BLaER1 treated with 17β-estradiol and CSF1 and Interleukin-3, amounts not matched to agents 10 nM and 100 nM (cell line): ENCODE results near the gene BSG.

ENCODE experiments used
- H3K27ac ChIP-seq, 11 experiments: shearing (Covaris generic); formaldehyde crosslinking; 2 replicates each; pipeline ENCODE4 v1.8.1; 2022
- H3K27me3 ChIP-seq, 11 experiments: shearing (Covaris generic); formaldehyde crosslinking; 2 replicates each; pipeline ENCODE4 v1.8.1; 2022
- H3K36me3 ChIP-seq, 11 experiments: shearing (Covaris generic); formaldehyde crosslinking; 2 replicates each; pipeline ENCODE4 v1.8.1; 2022
- H3K4me1 ChIP-seq, 10 experiments: shearing (Covaris generic); formaldehyde crosslinking; 2 replicates each; pipeline ENCODE4 v1.8.1; 2022
- H3K4me2 ChIP-seq, 11 experiments: shearing (Covaris generic); formaldehyde crosslinking; 2 replicates each; pipeline ENCODE4 v1.8.1; 2022
- H3K4me3 ChIP-seq, 10 experiments: shearing (Covaris generic); formaldehyde crosslinking; 2 replicates each; pipeline ENCODE4 v1.8.1; 2022
- H3K9ac ChIP-seq, 11 experiments: shearing (Covaris generic); formaldehyde crosslinking; 2 replicates each; pipeline ENCODE4 v1.8.1; 2022
- H3K9me3 ChIP-seq, 11 experiments: shearing (Covaris generic); formaldehyde crosslinking; replicated peaks in 1 of 11; 2 replicates each; pipeline ENCODE4 v1.8.1; 2022
- H4K20me1 ChIP-seq, 11 experiments: shearing (Covaris generic); formaldehyde crosslinking; 2 replicates each; pipeline ENCODE4 v1.8.1; 2022
- Cebpa-rat ChIP-seq, 11 experiments: shearing (Covaris generic); IDR thresholded peaks; 2 replicates each; pipeline ENCODE4 v1.8.1; 2022

BSG gene

DNA sequence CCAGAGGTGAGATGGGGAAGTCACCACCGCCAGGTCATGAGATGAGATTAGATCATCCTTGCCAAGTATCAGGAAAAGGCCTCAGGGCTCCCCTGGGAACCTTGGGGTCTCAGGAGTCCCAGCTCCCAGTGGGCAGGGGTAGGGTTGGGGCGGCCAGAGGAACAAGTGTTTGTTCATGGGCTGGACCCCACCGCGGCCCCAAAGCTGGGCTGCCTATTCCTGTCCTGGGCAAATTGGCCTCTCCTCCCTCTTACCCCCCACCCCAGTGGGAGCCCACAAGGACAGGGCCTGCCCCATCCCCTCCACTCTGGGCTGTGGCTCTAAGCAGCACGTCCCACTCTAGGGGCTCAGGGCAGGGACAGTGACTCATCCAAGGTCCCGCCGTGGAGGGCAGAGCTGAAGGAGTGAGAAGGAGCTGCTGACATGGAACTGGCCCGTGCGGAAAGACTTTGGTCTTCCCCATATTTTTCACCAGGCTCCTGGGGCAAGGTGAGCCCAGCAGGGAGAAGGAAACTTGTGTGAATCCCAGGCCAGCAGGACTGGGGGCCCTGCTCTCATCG lies 13.2 kb downstream of the BSG start:
- no peaks in the 10 kb centered on the region; a peak in 1 of 22 replicates for H3K9me3 ChIP-seq
- TF ChIP-seq Cebpa-rat (IDR thresholded peaks at IDR 0.05) = no peak

DNA sequence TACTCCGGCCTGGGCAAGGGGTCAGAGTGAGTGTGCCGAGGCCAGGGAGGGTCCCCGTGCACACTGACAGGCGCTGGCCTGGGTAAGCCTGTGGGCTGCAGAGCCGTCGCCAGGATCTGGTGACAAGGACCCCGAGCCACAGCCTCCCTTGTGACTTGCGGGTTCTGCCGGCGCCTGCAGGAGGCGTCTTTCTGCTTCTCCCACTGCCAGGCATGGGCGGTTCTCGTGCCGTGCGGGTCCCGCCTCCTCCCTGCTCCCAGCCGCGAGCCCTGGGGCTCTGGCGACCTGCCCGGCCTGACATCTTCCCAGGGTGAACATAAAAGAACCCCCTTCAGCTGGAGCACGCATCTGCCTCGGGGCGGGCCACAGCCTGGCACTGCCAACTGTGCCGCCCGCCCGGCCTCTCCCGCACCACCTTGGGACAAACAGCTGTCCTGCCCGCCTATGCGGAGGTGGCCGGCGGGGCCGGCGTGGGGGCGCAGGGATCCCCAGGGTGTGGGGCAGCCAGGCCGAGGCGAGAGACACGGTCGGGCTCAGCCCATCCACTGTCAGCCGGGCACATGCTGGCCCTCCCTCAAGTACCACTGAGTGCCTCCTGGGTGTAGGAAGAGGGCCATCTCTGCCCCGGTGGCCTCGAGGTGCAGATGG lies 15.8 kb downstream of the BSG start:
- Histone ChIP-seq H4K20me1 (peaks cover 11 to 94% (median 80%) of the 10 kb centered on the region in 11 experiments; a peak in 21 of 22 replicates), H3K27ac (no peak overlapping the region), H3K9me3 (no peaks in the 10 kb centered on the region; a peak in 1 of 22 replicates), H3K4me2 (peak overlapping the region; percentile 33 to 84 (median 65)), H3K4me3 (peak overlapping the region in 1 of 10 experiments; percentile 1; a peak in 3 of 20 replicates), H3K27me3 (peaks cover 53 to 70% (median 57%) of the 10 kb centered on the region in 11 experiments), H3K9ac (0 out of 22 replicates have a peak overlapping the region, but pooled peaks of 1 of the 11 experiments have one; percentile 5), H3K36me3 (peaks cover under 1 to 10% (median 6%) of the 10 kb centered on the region in 11 experiments; a peak in 17 of 22 replicates), H3K4me1 (peaks cover 9 to 33% (median 17%) of the 10 kb centered on the region in 10 experiments; a peak in 19 of 20 replicates)
- no peak for TF ChIP-seq Cebpa-rat (IDR thresholded peaks at IDR 0.05)

More for the DNA sequence above, 13.2 kb downstream of the BSG start:
- Histone ChIP-seq H3K4me1 (peaks cover 9 to 26% (median 17%) of the 10 kb centered on the region in 10 experiments; a peak in 19 of 20 replicates), H3K27ac (no peak overlapping the region), H3K36me3 (peaks cover 23 to 33% (median 29%) of the 10 kb centered on the region in 11 experiments), H3K9ac (no peak overlapping the region), H4K20me1 (peaks cover 34 to 92% (median 78%) of the 10 kb centered on the region in 11 experiments), H3K4me3 (no peak overlapping the region), H3K27me3 (peaks cover 27 to 44% (median 32%) of the 10 kb centered on the region in 11 experiments), H3K4me2 (no peak overlapping the region)

DNA sequence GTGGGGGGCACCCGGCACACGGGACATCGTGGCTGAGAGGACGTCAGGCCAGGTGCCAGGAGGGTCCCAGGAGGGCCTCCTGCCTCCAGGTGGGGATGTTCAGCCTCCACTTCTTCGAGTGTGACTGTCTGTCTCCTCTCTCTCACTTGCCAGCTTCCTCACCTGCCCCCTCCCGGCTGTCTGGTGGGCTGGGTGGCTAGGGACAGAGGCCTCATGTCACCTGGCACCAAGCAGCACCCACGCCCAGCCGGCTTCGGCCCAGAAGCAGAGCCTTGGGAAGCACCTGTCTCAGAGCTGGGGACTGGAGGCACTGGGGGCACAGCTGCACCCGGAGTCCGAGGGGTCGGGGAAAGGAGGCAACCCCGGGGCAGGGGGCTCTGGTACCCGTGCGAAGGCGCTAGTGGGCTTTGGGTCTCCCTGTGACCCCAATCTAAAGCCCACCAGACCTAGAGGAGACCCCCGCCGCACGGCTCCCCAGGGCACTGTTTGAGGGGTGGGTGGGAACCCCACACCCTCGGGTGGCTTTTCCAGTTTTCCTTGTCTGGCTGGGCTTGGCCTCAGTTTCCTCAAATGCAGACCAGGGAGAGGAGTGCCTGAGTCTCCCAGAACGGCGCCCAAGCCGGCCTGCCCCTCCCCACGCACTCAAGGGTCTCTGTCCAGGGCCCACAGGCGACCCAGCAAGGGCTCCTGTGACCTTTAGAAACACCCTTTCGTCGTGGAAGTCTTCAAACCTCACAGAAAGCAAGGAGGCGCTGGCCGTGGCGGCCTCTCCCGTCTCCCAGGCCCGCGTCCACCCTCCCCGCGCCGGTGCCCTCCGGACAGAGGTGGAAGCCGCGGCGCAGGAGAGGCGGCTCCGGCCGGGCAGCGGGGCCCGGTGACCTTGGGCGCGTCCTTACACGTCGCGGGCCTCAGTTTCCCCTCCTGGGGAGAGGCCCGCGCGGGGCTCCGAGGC lies 16.6 kb downstream of the BSG start:
- peaks cover 9 to 39% (median 19%) of the 10 kb centered on the region in 10 experiments; a peak in 19 of 20 replicates for H3K4me1 ChIP-seq
- H3K27ac ChIP-seq = no peak overlapping the region

DNA sequence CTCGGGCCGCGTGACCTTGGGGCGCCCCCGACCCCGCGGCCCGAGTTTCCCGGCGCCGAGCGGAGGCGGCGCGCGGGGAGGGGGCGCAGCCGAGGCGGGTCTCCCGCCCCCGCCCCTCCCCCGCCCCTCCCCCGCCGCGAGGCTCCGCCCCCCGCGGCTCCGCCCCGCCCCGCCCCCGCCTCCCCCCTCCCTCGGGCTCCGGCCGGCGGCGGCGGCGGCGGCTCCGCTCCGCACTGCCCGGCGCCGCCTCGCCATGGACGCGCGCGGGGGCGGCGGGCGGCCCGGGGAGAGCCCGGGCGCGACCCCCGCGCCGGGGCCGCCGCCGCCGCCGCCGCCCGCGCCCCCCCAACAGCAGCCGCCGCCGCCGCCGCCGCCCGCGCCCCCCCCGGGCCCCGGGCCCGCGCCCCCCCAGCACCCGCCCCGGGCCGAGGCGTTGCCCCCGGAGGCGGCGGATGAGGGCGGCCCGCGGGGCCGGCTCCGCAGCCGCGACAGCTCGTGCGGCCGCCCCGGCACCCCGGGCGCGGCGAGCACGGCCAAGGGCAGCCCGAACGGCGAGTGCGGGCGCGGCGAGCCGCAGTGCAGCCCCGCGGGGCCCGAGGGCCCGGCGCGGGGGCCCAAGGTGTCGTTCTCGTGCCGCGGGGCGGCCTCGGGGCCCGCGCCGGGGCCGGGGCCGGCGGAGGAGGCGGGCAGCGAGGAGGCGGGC lies 17.4 kb downstream of the BSG start, which contains the start of gene HCN2:
TSS of gene HCN2 (plus strand) at position 189 of the 703 bp plus-strand sequence. CDS start at position 254, 65 bp downstream.
- Histone ChIP-seq H3K9ac (0 out of 22 replicates have a peak within 1 kb of the TSS, but pooled peaks of 1 of the 11 experiments have one; percentile 5), H3K36me3 (no peaks in the 10 kb centered on the region), H3K27ac (no peak within 1 kb of the TSS), H3K9me3 (no peaks in the 10 kb centered on the region; a peak in 1 of 22 replicates), H3K4me2 (peak within 1 kb of the TSS in 6 of 11 experiments; percentile 39 to 74 (median 68); a peak in 12 of 22 replicates), H3K4me1 (peaks cover 9 to 36% (median 15%) of the 10 kb centered on the region in 10 experiments; a peak in 19 of 20 replicates), H3K4me3 (no peak within 1 kb of the TSS), H4K20me1 (peaks cover 0 to 89% (median 77%) of the 10 kb centered on the region in 11 experiments; a peak in 20 of 22 replicates), H3K27me3 (peaks cover 68 to 86% (median 74%) of the 10 kb centered on the region in 11 experiments)
- TF ChIP-seq Cebpa-rat (IDR thresholded peaks at IDR 0.05) = no peak

More for the DNA sequence above, 16.6 kb downstream of the BSG start:
- 0 out of 22 replicates have a peak overlapping the region, but pooled peaks of 1 of the 11 experiments have one; percentile 5 for H3K9ac ChIP-seq
- no peak overlapping the region; a peak in 1 of 20 replicates for H3K4me3 ChIP-seq
- TF ChIP-seq Cebpa-rat (IDR thresholded peaks at IDR 0.05) = no peak
- peaks cover 61 to 78% (median 65%) of the 10 kb centered on the region in 11 experiments for H3K27me3 ChIP-seq
- H3K9me3 ChIP-seq = no peaks in the 10 kb centered on the region; a peak in 1 of 22 replicates
- H3K4me2 ChIP-seq = peak overlapping the region in 10 of 11 experiments; percentile 33 to 84 (median 62); a peak in 18 of 22 replicates
- 0 out of 22 replicates have a peak, but pooled peaks cover 0 to 2% (median 0%) of the 10 kb centered on the region in 11 experiments for H3K36me3 ChIP-seq
- peaks cover 3 to 94% (median 80%) of the 10 kb centered on the region in 11 experiments; a peak in 21 of 22 replicates for H4K20me1 ChIP-seq

DNA sequence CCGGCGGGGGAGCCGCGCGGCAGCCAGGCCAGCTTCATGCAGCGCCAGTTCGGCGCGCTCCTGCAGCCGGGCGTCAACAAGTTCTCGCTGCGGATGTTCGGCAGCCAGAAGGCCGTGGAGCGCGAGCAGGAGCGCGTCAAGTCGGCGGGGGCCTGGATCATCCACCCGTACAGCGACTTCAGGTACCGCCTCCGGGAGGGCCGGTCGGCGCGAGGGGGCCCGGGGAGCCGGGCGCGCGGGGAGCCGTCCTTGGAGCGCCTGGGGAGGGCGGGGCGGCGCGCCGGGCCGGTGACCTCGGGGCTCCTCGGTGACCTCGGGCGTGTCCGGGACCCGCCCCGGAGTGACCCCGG lies 18.0 kb downstream of the BSG start:
- no peak overlapping the region for H3K4me3 ChIP-seq
- peaks cover 68 to 91% (median 79%) of the 10 kb centered on the region in 11 experiments for H3K27me3 ChIP-seq
- peaks cover 0 to 88% (median 74%) of the 10 kb centered on the region in 11 experiments; a peak in 19 of 22 replicates for H4K20me1 ChIP-seq
- H3K27ac ChIP-seq = no peak overlapping the region
- H3K4me1 ChIP-seq = peaks cover 9 to 34% (median 15%) of the 10 kb centered on the region in 10 experiments; a peak in 19 of 20 replicates
- no peak for TF ChIP-seq Cebpa-rat (IDR thresholded peaks at IDR 0.05)
- H3K4me2 ChIP-seq = no peak overlapping the region
- H3K9ac ChIP-seq = no peak overlapping the region
- H3K9me3 ChIP-seq = no peaks in the 10 kb centered on the region; a peak in 1 of 22 replicates
- no peaks in the 10 kb centered on the region for H3K36me3 ChIP-seq

DNA sequence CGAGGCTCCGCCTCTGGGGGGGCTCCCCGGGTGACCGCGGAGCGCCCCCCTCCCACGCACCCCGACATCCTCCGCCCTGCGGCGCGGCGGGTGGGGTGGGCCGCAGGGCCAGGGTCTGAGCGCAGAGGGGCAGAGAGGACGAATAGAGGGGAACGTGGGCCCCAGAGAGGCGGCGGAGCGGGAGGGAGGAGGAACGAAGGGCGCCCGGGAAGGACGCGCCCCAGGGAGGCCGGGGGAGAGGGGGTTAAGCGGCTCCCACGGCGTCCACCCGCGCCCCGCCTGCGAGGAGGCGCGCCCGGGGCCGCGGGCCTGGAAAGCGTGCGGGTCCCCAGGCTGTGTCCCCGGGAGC lies 18.3 kb downstream of the BSG start:
- H3K4me2 ChIP-seq = no peak overlapping the region
- peaks cover 0 to 88% (median 70%) of the 10 kb centered on the region in 11 experiments; a peak in 19 of 22 replicates for H4K20me1 ChIP-seq
- H3K27me3 ChIP-seq = peaks cover 68 to 95% (median 83%) of the 10 kb centered on the region in 11 experiments
- H3K36me3 ChIP-seq = no peaks in the 10 kb centered on the region
- no peak overlapping the region for H3K27ac ChIP-seq
- no peak overlapping the region for H3K4me3 ChIP-seq
- H3K9ac ChIP-seq = no peak overlapping the region
- no peak for TF ChIP-seq Cebpa-rat (IDR thresholded peaks at IDR 0.05)
- peaks cover 9 to 34% (median 15%) of the 10 kb centered on the region in 10 experiments; a peak in 19 of 20 replicates for H3K4me1 ChIP-seq
- H3K9me3 ChIP-seq = no peaks in the 10 kb centered on the region; a peak in 1 of 22 replicates

DNA sequence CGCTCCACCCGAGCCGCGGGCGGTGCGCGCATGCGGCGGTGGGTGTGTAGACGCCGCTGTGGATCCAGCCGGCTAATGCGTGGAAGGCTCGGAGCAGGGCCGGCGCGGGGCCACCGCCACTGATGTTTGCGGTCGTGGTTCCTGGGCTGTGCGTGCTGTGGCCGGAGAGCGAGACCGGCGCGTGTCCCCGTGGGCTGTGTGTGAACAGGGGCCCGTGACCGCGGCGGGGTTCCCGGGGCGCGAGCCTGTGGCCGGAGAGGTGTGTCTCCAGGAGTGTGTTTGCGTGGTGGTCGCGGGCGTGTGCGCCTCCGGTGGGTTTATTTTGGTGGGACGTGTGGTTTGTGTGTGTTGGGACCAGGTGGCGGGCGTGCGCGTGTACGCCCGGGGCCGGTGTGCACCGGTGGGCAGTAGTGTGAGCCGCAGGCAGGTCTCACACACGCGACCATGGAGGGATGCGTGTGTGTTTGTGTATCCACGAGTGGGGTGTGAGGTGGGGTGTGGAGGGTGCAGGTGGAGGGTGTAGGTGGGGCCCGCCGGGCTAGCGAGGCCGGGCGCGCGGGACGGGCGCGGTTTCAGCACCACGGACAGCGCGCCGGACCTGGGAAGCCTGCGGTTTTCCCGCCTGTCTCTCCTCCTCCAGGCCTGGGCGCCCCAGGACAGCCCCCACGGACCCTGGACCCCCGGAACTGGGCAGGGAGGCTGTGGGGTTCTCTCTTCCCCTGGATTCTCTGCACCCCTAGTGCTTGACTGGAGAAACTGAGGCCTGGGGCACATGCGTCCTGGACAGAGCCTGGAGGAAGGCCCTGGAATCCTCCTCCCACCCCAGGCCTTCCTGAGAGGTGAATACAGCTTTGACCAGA lies 18.9 kb downstream of the BSG start:
- peaks cover 68 to 97% (median 87%) of the 10 kb centered on the region in 11 experiments for H3K27me3 ChIP-seq
- H3K4me1 ChIP-seq = peaks cover 9 to 34% (median 15%) of the 10 kb centered on the region in 10 experiments; a peak in 19 of 20 replicates

More for the DNA sequence above, 18.9 kb downstream of the BSG start:
- Histone ChIP-seq H3K9ac (no peak overlapping the region), H3K27ac (no peak overlapping the region), H4K20me1 (peaks cover 0 to 88% (median 64%) of the 10 kb centered on the region in 11 experiments; a peak in 18 of 22 replicates), H3K4me2 (no peak overlapping the region), H3K9me3 (no peaks in the 10 kb centered on the region; a peak in 1 of 22 replicates), H3K4me3 (no peak overlapping the region), H3K36me3 (no peaks in the 10 kb centered on the region)
- TF ChIP-seq Cebpa-rat (IDR thresholded peaks at IDR 0.05) = no peak
